OCI-LY3 (cell line): ENCODE results near the gene ERC2.

Experiments
- H2AFZ ChIP-seq: fragments of 200-600, 300-600 bp; shearing (Covaris generic); 2 replicates; pipeline ENCODE4 v1.6.0; 2014; ENCODE audit warnings: antibody characterized with exemption, low read depth, low read length
- H3K27ac ChIP-seq: fragments of 200-600, 300-600 bp; sonication (generic); 2 replicates; pipeline ENCODE4 v1.5.1; 2014; ENCODE audit warnings: mild to moderate bottlenecking, low read length, moderate library complexity, mixed read lengths
- H3K27me3 ChIP-seq: fragments of 200-600, 300-600 bp; sonication (generic); 2 replicates; pipeline ENCODE4 v1.6.1; 2014; ENCODE audit warnings: low read depth, low read length, mixed read lengths
- H3K36me3 ChIP-seq: fragments of 200-600, 300-600 bp; sonication (generic); replicated peaks from 2 replicates; pipeline ENCODE3; 2014; ENCODE audit warnings: low read depth, low read length, mixed read lengths
- H3K4me1 ChIP-seq: fragments of 300-600, 200-600 bp; sonication (generic); 2 replicates; pipeline ENCODE4 v1.6.1; 2014; ENCODE audit warnings: low read length, mixed read lengths
- H3K4me2 ChIP-seq: fragments of 200-600, 300-600 bp; sonication (generic); 2 replicates; pipeline ENCODE4 v1.6.1; 2014; ENCODE audit warnings: low read length, mixed read lengths
- H3K4me3 ChIP-seq: fragments of 300-600, 200-600 bp; sonication (generic); 2 replicates; pipeline ENCODE4 v1.5.1; 2014; ENCODE audit warnings: antibody characterized with exemption, mild to moderate bottlenecking, low read length, moderate library complexity
- H3K79me2 ChIP-seq: fragments of 300-600, 200-600 bp; shearing (Covaris generic); 2 replicates; pipeline ENCODE4 v1.6.1; 2014; ENCODE audit warnings: mild to moderate bottlenecking, low read length, mixed read lengths
- H3K9ac ChIP-seq: fragments of 300-600, 200-600 bp; shearing (Covaris generic); 2 replicates; pipeline ENCODE4 v1.6.0; 2014; ENCODE audit warnings: mild to moderate bottlenecking, low read length, moderate library complexity
- H3K9me3 ChIP-seq: fragments of 200-600, 300-600 bp; shearing (Covaris generic); 2 replicates; pipeline ENCODE4 v1.6.1; 2014; ENCODE audit warnings: low read length, mixed read lengths; ENCODE audit not compliant: insufficient read depth
- H4K20me1 ChIP-seq: fragments of 200-600, 300-600 bp; sonication (generic); 2 replicates; pipeline ENCODE4 v1.6.1; 2016; ENCODE audit warnings: low read length, mixed read lengths; ENCODE audit not compliant: insufficient read depth
- EZH2phosphoT487 ChIP-seq: fragments of 200-600 bp; shearing (Covaris generic); IDR thresholded peaks from 2 replicates; pipeline ENCODE4 v1.6.1; 2018; ENCODE audit warnings: antibody characterized with exemption, mixed run types, low read depth
- TF ChIP-seq, protein P1 (sequence below): fragments of 200-600, 300-600 bp; sonication (generic); IDR thresholded peaks from 2 replicates; pipeline ENCODE4 v1.5.1; 2014; ENCODE audit warnings: antibody characterized with exemption, low read length, low read depth

ERC2 gene

DNA sequence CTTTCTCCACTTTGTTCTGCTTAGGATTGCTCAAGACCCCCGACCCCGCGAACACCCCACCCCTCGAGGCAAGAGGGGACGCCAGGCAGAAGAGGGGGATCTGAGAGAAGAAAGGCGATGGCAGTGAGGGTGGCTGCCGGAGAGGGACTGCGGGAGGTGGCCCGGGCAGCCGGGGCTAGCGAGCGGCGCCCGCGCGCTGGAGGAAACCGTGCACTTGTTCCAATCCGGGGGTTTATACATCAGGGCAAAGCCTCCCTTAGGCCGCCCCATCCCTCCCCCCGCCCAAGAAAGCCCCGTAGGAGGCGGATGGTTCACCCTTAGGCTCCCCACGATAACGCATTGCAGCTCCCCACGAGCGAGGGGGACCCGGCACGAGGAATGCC is 475 bp downstream of the ERC2 start:
- H2AFZ ChIP-seq = no peak overlapping the region
- H3K9me3 ChIP-seq = no peaks in the 10 kb centered on the region
- no peaks in the 10 kb centered on the region for H3K4me1 ChIP-seq
- H3K79me2 ChIP-seq = no peaks in the 10 kb centered on the region
- no peak overlapping the region for H3K9ac ChIP-seq
- no peak overlapping the region for H3K4me3 ChIP-seq
- H4K20me1 ChIP-seq = no peaks in the 10 kb centered on the region
- H3K4me2 ChIP-seq = no peak overlapping the region
- H3K27ac ChIP-seq = no peak overlapping the region
- TF ChIP-seq, protein P1, sequence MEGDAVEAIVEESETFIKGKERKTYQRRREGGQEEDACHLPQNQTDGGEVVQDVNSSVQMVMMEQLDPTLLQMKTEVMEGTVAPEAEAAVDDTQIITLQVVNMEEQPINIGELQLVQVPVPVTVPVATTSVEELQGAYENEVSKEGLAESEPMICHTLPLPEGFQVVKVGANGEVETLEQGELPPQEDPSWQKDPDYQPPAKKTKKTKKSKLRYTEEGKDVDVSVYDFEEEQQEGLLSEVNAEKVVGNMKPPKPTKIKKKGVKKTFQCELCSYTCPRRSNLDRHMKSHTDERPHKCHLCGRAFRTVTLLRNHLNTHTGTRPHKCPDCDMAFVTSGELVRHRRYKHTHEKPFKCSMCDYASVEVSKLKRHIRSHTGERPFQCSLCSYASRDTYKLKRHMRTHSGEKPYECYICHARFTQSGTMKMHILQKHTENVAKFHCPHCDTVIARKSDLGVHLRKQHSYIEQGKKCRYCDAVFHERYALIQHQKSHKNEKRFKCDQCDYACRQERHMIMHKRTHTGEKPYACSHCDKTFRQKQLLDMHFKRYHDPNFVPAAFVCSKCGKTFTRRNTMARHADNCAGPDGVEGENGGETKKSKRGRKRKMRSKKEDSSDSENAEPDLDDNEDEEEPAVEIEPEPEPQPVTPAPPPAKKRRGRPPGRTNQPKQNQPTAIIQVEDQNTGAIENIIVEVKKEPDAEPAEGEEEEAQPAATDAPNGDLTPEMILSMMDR = no peak
- no peak for TF ChIP-seq EZH2phosphoT487
- H3K27me3 ChIP-seq = peaks cover 32% of the 10 kb centered on the region
- no peaks in the 10 kb centered on the region for H3K36me3 ChIP-seq

DNA sequence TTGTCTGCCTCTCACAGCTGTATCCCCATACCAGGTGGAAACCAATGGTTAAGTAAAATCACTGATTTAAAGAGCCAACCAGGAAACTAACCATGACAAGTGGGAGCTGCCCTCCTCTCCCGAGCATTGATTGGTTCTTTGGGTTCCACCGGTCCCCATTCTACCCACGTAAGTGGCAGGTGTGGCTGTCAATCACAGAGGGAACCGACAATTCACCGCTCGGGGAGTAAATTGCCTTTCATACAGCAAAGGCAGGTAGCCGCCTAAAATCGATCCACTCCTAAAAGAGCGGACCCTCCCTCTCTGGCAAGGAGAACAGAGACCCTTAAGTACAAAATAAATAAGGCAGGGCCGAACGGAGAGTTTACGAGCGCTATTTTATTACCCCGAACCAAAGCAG is 1.2 kb downstream of the ERC2 start:
- H3K4me1 ChIP-seq = no peaks in the 10 kb centered on the region
- H2AFZ ChIP-seq = no peak overlapping the region
- no peaks in the 10 kb centered on the region for H3K36me3 ChIP-seq
- H3K9me3 ChIP-seq = no peaks in the 10 kb centered on the region
- no peak overlapping the region for H3K27ac ChIP-seq
- no peak for TF ChIP-seq EZH2phosphoT487
- TF ChIP-seq, protein P1 = no peak
- H3K9ac ChIP-seq = no peak overlapping the region
- H3K4me2 ChIP-seq = no peak overlapping the region
- H3K27me3 ChIP-seq = peaks cover 30% of the 10 kb centered on the region
- no peaks in the 10 kb centered on the region for H3K79me2 ChIP-seq
- H4K20me1 ChIP-seq = no peaks in the 10 kb centered on the region
- H3K4me3 ChIP-seq = no peak overlapping the region

DNA sequence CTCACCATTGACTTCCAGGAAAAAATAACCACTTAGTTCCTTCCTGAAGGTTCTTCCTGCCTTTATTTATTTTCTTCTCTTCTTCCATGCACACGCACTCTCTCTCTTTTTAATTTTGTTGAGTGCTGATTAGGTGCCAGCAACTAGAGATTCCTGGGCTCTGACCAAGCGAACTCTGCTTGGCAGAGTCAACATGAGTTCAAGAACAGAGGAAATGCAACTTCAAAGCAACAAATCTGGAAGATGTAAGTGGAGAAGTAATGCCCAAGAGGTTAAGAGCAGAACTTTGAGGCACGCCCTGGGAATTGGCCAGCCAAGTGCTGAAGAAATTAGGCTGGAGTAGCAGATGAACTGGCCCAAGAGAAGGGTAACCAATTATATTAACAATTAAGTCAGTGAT is 8.5 kb downstream of the ERC2 start:
- Histone ChIP-seq H3K27ac (no peak overlapping the region), H3K4me3 (no peak overlapping the region), H3K27me3 (peaks cover 72% of the 10 kb centered on the region), H3K4me1 (peaks cover 9% of the 10 kb centered on the region), H3K79me2 (no peaks in the 10 kb centered on the region), H3K9ac (no peak overlapping the region), H3K9me3 (no peaks in the 10 kb centered on the region), H4K20me1 (no peaks in the 10 kb centered on the region), H3K4me2 (no peak overlapping the region), H2AFZ (no peak overlapping the region), H3K36me3 (no peaks in the 10 kb centered on the region)
- TF ChIP-seq, protein P1 = no peak
- TF ChIP-seq EZH2phosphoT487 = no peak

DNA sequence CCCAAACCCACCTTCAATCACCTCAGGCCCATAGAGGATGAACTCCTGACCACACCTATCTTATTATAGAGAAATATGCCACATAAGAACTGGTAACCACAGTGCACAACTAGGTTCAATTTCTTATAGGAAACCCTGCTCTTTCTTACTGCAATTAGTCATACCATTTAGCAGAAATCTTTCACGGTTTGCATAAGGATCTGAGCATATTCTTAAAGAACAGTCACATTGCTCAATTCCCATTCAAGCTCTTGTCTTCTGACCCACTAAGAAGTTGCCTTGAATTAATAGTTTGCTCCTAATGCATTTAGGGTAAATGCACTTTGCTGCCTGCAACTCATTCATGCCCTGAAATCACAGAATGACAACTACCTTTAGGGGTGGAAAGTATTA is 9.2 kb downstream of the ERC2 start:
- H4K20me1 ChIP-seq = no peaks in the 10 kb centered on the region
- no peaks in the 10 kb centered on the region for H3K36me3 ChIP-seq
- H3K27me3 ChIP-seq = peaks cover 73% of the 10 kb centered on the region
- no peaks in the 10 kb centered on the region for H3K79me2 ChIP-seq
- H3K4me3 ChIP-seq = no peak overlapping the region
- H2AFZ ChIP-seq = no peak overlapping the region
- no peak overlapping the region for H3K9ac ChIP-seq
- no peaks in the 10 kb centered on the region for H3K9me3 ChIP-seq
- peaks cover 15% of the 10 kb centered on the region for H3K4me1 ChIP-seq
- H3K27ac ChIP-seq = no peak overlapping the region
- no peak overlapping the region for H3K4me2 ChIP-seq
- TF ChIP-seq, protein P1 = no peak
- no peak for TF ChIP-seq EZH2phosphoT487
